H1 (cell line): Measurements from ENCODE around the gene CHN2. TPM values are rescaled to one million over a fixed set of nuclear protein-coding genes. Genes with fewer than 3 reads are reported as not detected.

Experiments
- CEBPB ChIP-seq: IDR thresholded peaks from 2 replicates; pipeline ENCODE4 v1.6.1; 2012; ENCODE audit warnings: low read depth, low read length
- EZH2 ChIP-seq: fragments of 200-600 bp; sonication (generic); IDR thresholded peaks from 2 replicates; pipeline ENCODE4 v1.7.1; 2012; ENCODE audit warnings: low read depth, mild to moderate bottlenecking, moderate library complexity, low read length, inconsistent platforms; ENCODE audit not compliant: severe bottlenecking
- polyA plus RNA-seq, 7 experiments: library from polyadenylated mRNA; depleted of rRNA in 3 of 7; stranded (reverse) in 5 of 7; unstranded in 2 of 7; fragments of >200 nt in 5 of 7; fragments of 200-250 nt in 2 of 7; gene quantifications; 1 replicate in 5 of 7; 2 replicates in 1 of 7; 4 replicates in 1 of 7; pipeline versions ENCODE4 v1.2.1 to v1.2.3, GENCODE V29; 2011 to 2013; ENCODE audit warnings: missing spikeins in 2 of 7, mixed read lengths in 2 of 7
- total RNA-seq: library from RNA; stranded (reverse); fragmentation: NEBNext Ultra II Directional; extraction: Animal tissue kit (Norgen Biotek cat#: 25700); gene quantifications from 2 replicates; pipeline ENCODE4 v1.2.1, GENCODE V29; 2021

Gene CHN2
- total and polyA plus RNA-seq, 2 of the 8 experiments (the other 6 are each of a cell fraction or from before 2014, with no cell fraction given), result 2.9 to 4.8 TPM

DNA sequence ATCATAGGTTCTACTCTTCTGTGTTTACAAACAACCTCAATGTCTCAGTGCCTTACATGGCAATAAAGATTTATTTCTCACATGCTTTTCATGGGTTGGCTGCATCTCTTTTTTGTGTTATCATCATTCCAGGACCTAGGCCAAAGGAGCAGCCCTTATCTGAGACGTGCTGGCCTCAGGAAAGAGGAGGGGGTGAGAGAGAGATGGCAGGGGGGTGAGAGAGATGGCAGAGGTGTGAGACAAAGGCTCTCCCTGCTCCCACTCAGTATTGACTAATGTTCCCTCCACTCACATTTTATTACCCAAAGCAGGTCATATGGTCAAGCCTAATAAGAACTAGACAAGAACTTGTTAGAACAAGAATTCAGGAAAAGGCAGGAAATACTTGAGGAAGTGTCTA, 249.0 kb downstream of the CHN2 start (continued):
- TF ChIP-seq EZH2 (no peak), CEBPB (no peak)
